BLaER1 (cell line): ENCODE data around the gene ANO9.

Source experiments
- H3K27ac ChIP-seq: shearing (Covaris generic); formaldehyde crosslinking; 2 replicates; pipeline ENCODE4 v1.8.1; 2022
- H3K27me3 ChIP-seq: shearing (Covaris generic); formaldehyde crosslinking; 2 replicates; pipeline ENCODE4 v1.8.1; 2022
- H3K36me3 ChIP-seq: shearing (Covaris generic); formaldehyde crosslinking; 2 replicates; pipeline ENCODE4 v1.8.1; 2022
- H3K4me1 ChIP-seq: shearing (Covaris generic); formaldehyde crosslinking; 2 replicates; pipeline ENCODE4 v1.8.1; 2022
- H3K4me2 ChIP-seq: shearing (Covaris generic); formaldehyde crosslinking; 2 replicates; pipeline ENCODE4 v1.8.1; 2022
- H3K4me3 ChIP-seq: shearing (Covaris generic); formaldehyde crosslinking; 2 replicates; pipeline ENCODE4 v1.8.1; 2022
- H3K9ac ChIP-seq: shearing (Covaris generic); formaldehyde crosslinking; 2 replicates; pipeline ENCODE4 v1.8.1; 2022
- H3K9me3 ChIP-seq: shearing (Covaris generic); formaldehyde crosslinking; 2 replicates; pipeline ENCODE4 v1.8.1; 2022
- H4K20me1 ChIP-seq: shearing (Covaris generic); formaldehyde crosslinking; 2 replicates; pipeline ENCODE4 v1.8.1; 2022
- Cebpa-rat ChIP-seq: shearing (Covaris generic); IDR thresholded peaks from 2 replicates; pipeline ENCODE4 v1.8.1; 2022

ANO9 gene

GRCh38 chr11:371716-372590 is 69.9 kb downstream of the ANO9 start:
- Histone ChIP-seq H3K4me1 (peaks cover 30% of the 10 kb centered on the region), H3K9ac (no peak overlapping the region), H3K36me3 (0 out of 2 replicates have a peak, but pooled peaks cover 5% of the 10 kb centered on the region), H3K27me3 (peaks cover 45% of the 10 kb centered on the region), H3K4me2 (peak overlapping the region; percentile 59; the same call in 1 of the 2 replicates), H4K20me1 (peaks cover 10% of the 10 kb centered on the region; the same call in 1 of the 2 replicates), H3K4me3 (no peak overlapping the region), H3K9me3 (peaks cover 6% of the 10 kb centered on the region; the same call in 1 of the 2 replicates), H3K27ac (no peak overlapping the region)
- no peak for TF ChIP-seq Cebpa-rat

GRCh38 chr11:371051-371450 is 70.8 kb downstream of the ANO9 start:
- H3K4me3 ChIP-seq: no peak overlapping the region
- H3K9ac ChIP-seq: 0 out of 2 replicates have a peak overlapping the region, but pooled peaks have one; percentile 24
- 0 out of 2 replicates have a peak, but pooled peaks cover 5% of the 10 kb centered on the region for H3K36me3 ChIP-seq
- peaks cover 30% of the 10 kb centered on the region for H3K4me1 ChIP-seq
- H3K27ac ChIP-seq: peak overlapping the region; percentile 4; the same call in 1 of the 2 replicates
- H3K4me2 ChIP-seq: peak overlapping the region; percentile 59
- no peak for TF ChIP-seq Cebpa-rat
- H3K9me3 ChIP-seq: peaks cover 6% of the 10 kb centered on the region; the same call in 1 of the 2 replicates
- peaks cover 49% of the 10 kb centered on the region for H3K27me3 ChIP-seq
- H4K20me1 ChIP-seq: peaks cover 10% of the 10 kb centered on the region; the same call in 1 of the 2 replicates

GRCh38 chr11:370070-370941 is 71.5 kb downstream of the ANO9 start:
- TF ChIP-seq Cebpa-rat: no peak
- peaks cover 10% of the 10 kb centered on the region; the same call in 1 of the 2 replicates for H4K20me1 ChIP-seq
- H3K27me3 ChIP-seq: peaks cover 49% of the 10 kb centered on the region
- H3K4me1 ChIP-seq: peaks cover 30% of the 10 kb centered on the region
- peak overlapping the region; percentile 59 for H3K4me2 ChIP-seq
- H3K9ac ChIP-seq: peak overlapping the region; percentile 53; the same call in 1 of the 2 replicates
- H3K36me3 ChIP-seq: 0 out of 2 replicates have a peak, but pooled peaks cover 5% of the 10 kb centered on the region
- H3K9me3 ChIP-seq: no peaks in the 10 kb centered on the region
- peak overlapping the region; percentile 60 for H3K4me3 ChIP-seq
- no peak overlapping the region for H3K27ac ChIP-seq

GRCh38 chr11:369336-370018 is 72.3 kb downstream of the ANO9 start, which contains the start of gene B4GALNT4:
Gene B4GALNT4 (plus strand): TSS chr11:369499. CDS start chr11:369804, 305 bp downstream.
- TF ChIP-seq Cebpa-rat: no peak
- Histone ChIP-seq H3K36me3 (0 out of 2 replicates have a peak, but pooled peaks cover 5% of the 10 kb centered on the region), H4K20me1 (peaks cover 10% of the 10 kb centered on the region; the same call in 1 of the 2 replicates), H3K9ac (peak within 1 kb of the TSS; percentile 53; the same call in 1 of the 2 replicates), H3K4me2 (peak within 1 kb of the TSS; percentile 59), H3K27ac (no peak within 1 kb of the TSS), H3K4me3 (peak within 1 kb of the TSS; percentile 60), H3K9me3 (no peaks in the 10 kb centered on the region), H3K4me1 (peaks cover 33% of the 10 kb centered on the region), H3K27me3 (peaks cover 49% of the 10 kb centered on the region)

- Histone ChIP-seq H3K4me2 (peak overlapping the region; percentile 47), H3K4me3 (0 out of 2 replicates have a peak overlapping the region, but pooled peaks have one; percentile 39), H3K9ac (no peak overlapping the region)
Measured at GRCh38 chr11:368414-369335, 73.1 kb downstream of the ANO9 start.

GRCh38 chr11:367956-368413 is 73.8 kb downstream of the ANO9 start:
- Histone ChIP-seq H3K27ac (no peak overlapping the region), H3K4me1 (peaks cover 38% of the 10 kb centered on the region), H3K27me3 (peaks cover 49% of the 10 kb centered on the region), H3K4me2 (peak overlapping the region; percentile 47), H3K4me3 (no peak overlapping the region), H3K9me3 (no peaks in the 10 kb centered on the region), H4K20me1 (peaks cover 10% of the 10 kb centered on the region; the same call in 1 of the 2 replicates), H3K9ac (no peak overlapping the region), H3K36me3 (no peaks in the 10 kb centered on the region)
- no peak for TF ChIP-seq Cebpa-rat

More at GRCh38 chr11:368414-369335, 73.1 kb downstream of the ANO9 start:
- Histone ChIP-seq H3K27me3 (peaks cover 49% of the 10 kb centered on the region), H3K36me3 (0 out of 2 replicates have a peak, but pooled peaks cover 3% of the 10 kb centered on the region), H3K27ac (no peak overlapping the region), H4K20me1 (peaks cover 10% of the 10 kb centered on the region; the same call in 1 of the 2 replicates), H3K9me3 (no peaks in the 10 kb centered on the region), H3K4me1 (peaks cover 38% of the 10 kb centered on the region)
- no peak for TF ChIP-seq Cebpa-rat
